Heart left ventricle (tissue), 13 donors: ENCODE data around the gene PCK1.

Experiments used
- POLR2A ChIP-seq, 2 donors: fragments of 450-650 bp; IDR thresholded peaks; one replicate each; pipeline ENCODE4 v1.6.1; 2017; ENCODE audit warnings: antibody characterized with exemption in 2 of 2, mild to moderate bottlenecking in 2 of 2, moderate library complexity in 2 of 2
- TF ChIP-seq, protein P1 (sequence below), 12 donors: fragments of 200-600 bp; sonication (generic) in 4 of 12; IDR thresholded peaks; one replicate each; pipeline versions ENCODE4 v1.5.0 to v1.8.0; 2018 to 2022; ENCODE audit warnings: antibody characterized with exemption in 12 of 12, mild to moderate bottlenecking in 5 of 12
- donor health status: ischemic (EF 13 %, LVEDD 7.1; RV severe dilation, severe dysfunction).
- donor health status: DM: no; HTN: yes; CAD: no.
- donor health status: DM: no; HTN: no; CAD: no.
- donor health status: ischemic (EF 25% LVEDD 6.9; RV normal size, moderate dysfunction).
- donor health status: ischemic (EF 25% LVEDD 5.7; RV mildly dilated, moderate dysfunction).
- donor health status: ischemic (EF 35%, LVEDD 5.7; RV mildly dilated, moderate dysfunction).
- donor health status: nonischemic (EF 11% LVEDD 7.7; RV severe dilation, severe dysfunction).
- donor health status: DM: yes; HTN: yes; CAD: no.
- donor health status: PGD.
- donor health status: ischemic (EF 29% LVEDD 5.4; RV normal size, mild dysfunction).
- donor health status: nonischemic (EF 23%, LVEDD 6.1; RV moderate dilation, normal function).

DNA sequence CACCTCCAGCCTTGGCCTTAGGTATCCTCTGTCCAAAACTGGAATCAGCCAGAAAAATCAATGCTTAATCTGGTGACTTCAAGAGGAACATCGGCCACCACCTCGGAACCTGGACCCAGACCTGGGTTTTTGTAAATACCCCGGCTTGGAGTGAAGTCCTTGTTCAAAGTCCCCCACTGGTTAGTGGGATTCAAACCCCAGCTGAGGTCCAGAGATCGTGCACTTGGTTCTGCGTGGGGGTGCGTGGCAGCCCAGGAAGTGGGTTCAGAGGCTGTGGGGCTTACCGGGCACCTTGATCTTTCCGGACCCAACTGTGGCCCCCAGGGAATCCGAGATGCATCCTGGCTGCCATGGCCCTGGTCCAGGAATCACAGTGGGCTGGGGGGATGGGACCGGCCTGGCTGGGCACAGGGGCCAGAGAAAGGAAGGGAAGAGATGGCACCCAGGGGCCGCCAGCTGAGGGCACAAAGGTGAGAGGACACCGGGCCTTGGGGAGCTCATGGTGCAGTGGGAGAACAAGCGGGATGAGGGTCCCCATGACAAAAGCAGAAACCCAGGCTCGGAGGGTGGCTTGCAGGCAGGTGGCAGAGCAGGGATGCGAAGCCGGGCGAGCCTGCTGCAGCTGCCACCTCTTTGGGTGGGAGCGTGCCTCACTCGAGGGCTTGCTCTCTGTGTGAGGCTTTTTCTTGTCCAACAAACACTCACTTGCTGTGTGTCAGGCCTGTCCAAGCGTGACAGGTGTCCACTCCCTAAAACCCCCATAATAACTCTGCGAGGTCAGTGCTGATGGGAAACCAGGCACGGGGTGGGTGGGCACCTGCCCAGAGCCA lies 31.6 kb downstream of the PCK1 start:
- TF ChIP-seq, protein P1, sequence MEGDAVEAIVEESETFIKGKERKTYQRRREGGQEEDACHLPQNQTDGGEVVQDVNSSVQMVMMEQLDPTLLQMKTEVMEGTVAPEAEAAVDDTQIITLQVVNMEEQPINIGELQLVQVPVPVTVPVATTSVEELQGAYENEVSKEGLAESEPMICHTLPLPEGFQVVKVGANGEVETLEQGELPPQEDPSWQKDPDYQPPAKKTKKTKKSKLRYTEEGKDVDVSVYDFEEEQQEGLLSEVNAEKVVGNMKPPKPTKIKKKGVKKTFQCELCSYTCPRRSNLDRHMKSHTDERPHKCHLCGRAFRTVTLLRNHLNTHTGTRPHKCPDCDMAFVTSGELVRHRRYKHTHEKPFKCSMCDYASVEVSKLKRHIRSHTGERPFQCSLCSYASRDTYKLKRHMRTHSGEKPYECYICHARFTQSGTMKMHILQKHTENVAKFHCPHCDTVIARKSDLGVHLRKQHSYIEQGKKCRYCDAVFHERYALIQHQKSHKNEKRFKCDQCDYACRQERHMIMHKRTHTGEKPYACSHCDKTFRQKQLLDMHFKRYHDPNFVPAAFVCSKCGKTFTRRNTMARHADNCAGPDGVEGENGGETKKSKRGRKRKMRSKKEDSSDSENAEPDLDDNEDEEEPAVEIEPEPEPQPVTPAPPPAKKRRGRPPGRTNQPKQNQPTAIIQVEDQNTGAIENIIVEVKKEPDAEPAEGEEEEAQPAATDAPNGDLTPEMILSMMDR (IDR thresholded peaks at IDR 0.05), result no peak
- no peak for TF ChIP-seq POLR2A (IDR thresholded peaks at IDR 0.05)
